K562 (cell line): ENCODE data around the gene RNASE4. TPM values are rescaled to one million over a fixed set of nuclear protein-coding genes. Genes with fewer than 3 reads are reported as not detected.

Experiments
- ATAC-seq: fragments of 200-7000 bp; cut with Tn5 transposase; 3 replicates; pipeline ENCODE4 v1.9.1; 2020; ENCODE audit warnings: moderate library complexity
- BruUV-seq: library from RNA; stranded (reverse); fragments of 400-500 nt; replicated peaks from 2 replicates; lab custom pipeline; 2021; lab: Mats Ljungman, UMichigan
- CTCF ChIA-PET: fragments of 300-600 bp; formaldehyde crosslinking; extraction: SDS; loops from one replicate; lab custom pipeline; 2021; ENCODE audit warnings: low intra/inter-chr PET ratio; lab: Yijun Ruan, JAX
- POLR2A ChIA-PET: fragments of 300-600, 350-650 bp; sonication (Branson Sonifier 250); formaldehyde crosslinking; extraction: SDS; loops from one replicate; lab custom pipeline; 2021; ENCODE audit warnings: antibody characterized with exemption, inconsistent platforms; lab: Yijun Ruan, JAX
- DNase-seq, 4 experiments: peaks; one replicate each; pipeline versions ENCODE4 v3.0.0 to v3.0.0-alpha.2; 2011 to 2018; ENCODE audit warnings: low spot score in 3 of 4, mixed read lengths in 3 of 4; ENCODE audit errors: extremely low read depth in 1 of 4
- FAIRE-seq: peaks from 2 replicates; lab custom pipeline; 2011; peaks lifted over from hg19 to GRCh38; lab: Jason Lieb, UNC
- H2AFZ ChIP-seq: 2 replicates; pipeline ENCODE4 v1.6.0; 2011; ENCODE audit warnings: low read depth, low read length, control low read depth, inconsistent platforms
- H3K27ac ChIP-seq: fragments of 200-600 bp; 3 replicates; pipeline ENCODE4 v1.8.0; 2011; ENCODE audit warnings: low read depth, mild to moderate bottlenecking, control low read depth, inconsistent platforms, low read length, moderate library complexity, mixed read lengths; ENCODE audit errors: extremely low read depth
- H3K27me3 ChIP-seq, 2 experiments: fragments of 300-600 bp in 1 of 2; 2 replicates in 1 of 2; 3 replicates in 1 of 2; pipeline versions ENCODE4 v1.6.0 to v1.8.0; 2011; ENCODE audit warnings: inconsistent platforms in 2 of 2, low read length in 2 of 2, mild to moderate bottlenecking in 1 of 2, mixed read lengths in 1 of 2, moderate library complexity in 1 of 2; ENCODE audit not compliant: control insufficient read depth in 2 of 2, insufficient read depth in 2 of 2
- H3K36me3 ChIP-seq: fragments of 300-600 bp; 3 replicates; pipeline ENCODE4 v1.8.0; 2011; ENCODE audit warnings: mild to moderate bottlenecking, low read length, inconsistent platforms; ENCODE audit not compliant: control insufficient read depth, insufficient read depth
- H3K4me1 ChIP-seq, 2 experiments: fragments of 200-600 bp in 1 of 2; replicated peaks in 1 of 2; 2 replicates in 1 of 2; 3 replicates in 1 of 2; pipeline versions ENCODE4 v1.5.1 to v1.8.0; 2011; ENCODE audit warnings: inconsistent platforms in 2 of 2, low read length in 2 of 2, mild to moderate bottlenecking in 1 of 2, mixed read lengths in 1 of 2, moderate library complexity in 1 of 2; ENCODE audit not compliant: control insufficient read depth in 2 of 2, insufficient read depth in 2 of 2
- H3K4me2 ChIP-seq: 2 replicates; pipeline ENCODE4 v1.6.1; 2011; ENCODE audit warnings: low read length, control low read depth, inconsistent platforms, mixed read lengths; ENCODE audit not compliant: insufficient read depth
- H3K4me3 ChIP-seq: fragments of 200-600 bp; sonication (generic), shearing (Covaris generic); 2 replicates; pipeline ENCODE4 v1.5.1; 2016; ENCODE audit warnings: control low read depth, inconsistent platforms
- H3K79me2 ChIP-seq: fragments of 200-600 bp; 3 replicates; pipeline ENCODE4 v1.8.0; 2011; ENCODE audit warnings: low read length, inconsistent platforms; ENCODE audit not compliant: control insufficient read depth, insufficient read depth
- H3K9ac ChIP-seq, 2 experiments: 2 replicates each; pipeline versions ENCODE4 v1.6.0 to v1.6.1; 2011; ENCODE audit warnings: low read depth in 2 of 2, low read length in 2 of 2, control low read depth in 1 of 2, inconsistent platforms in 1 of 2, mild to moderate bottlenecking in 1 of 2, mixed read lengths in 1 of 2; ENCODE audit not compliant: insufficient read depth in 1 of 2
- H3K9me1 ChIP-seq: one replicate; pipeline ENCODE4 v1.6.0; 2011; ENCODE audit warnings: inconsistent platforms, mild to moderate bottlenecking, low read length, moderate library complexity; ENCODE audit not compliant: control insufficient read depth, insufficient read depth
- H3K9me3 ChIP-seq: replicated peaks from 2 replicates; pipeline ENCODE4 v1.5.1; 2011; ENCODE audit warnings: low read depth, low read length, inconsistent platforms; ENCODE audit not compliant: control insufficient read depth, insufficient read depth
- H4K20me1 ChIP-seq: replicated peaks from 2 replicates; pipeline ENCODE4 v1.6.1; 2011; ENCODE audit warnings: low read length, inconsistent platforms, mixed read lengths; ENCODE audit not compliant: control insufficient read depth, insufficient read depth
- ARID2 ChIP-seq: fragments of 450-650 bp; IDR thresholded peaks from 2 replicates; pipeline ENCODE4 v1.6.1; 2017; ENCODE audit warnings: antibody characterized with exemption, mild to moderate bottlenecking
- ATF4 ChIP-seq: fragments of 450-650 bp; formaldehyde crosslinking; IDR thresholded peaks from 2 replicates; pipeline ENCODE4 v1.4.0; 2022; ENCODE audit warnings: mild to moderate bottlenecking, moderate library complexity
- GABPB2 ChIP-seq: fragments of 250-450 bp; sonication (Bioruptor Pico); conservative IDR thresholded peaks from 2 replicates; pipeline ENCODE4 v1.5.1; 2021; ENCODE audit warnings: mild to moderate bottlenecking
- MCM7 ChIP-seq, 2 experiments: fragments of 450-650 bp; IDR thresholded peaks; 2 replicates each; pipeline ENCODE4 v1.6.1; 2016 to 2018
- MTA2 ChIP-seq: fragments of 450-650 bp; IDR thresholded peaks from 2 replicates; pipeline ENCODE4 v1.6.1; 2016; ENCODE audit warnings: low read depth
- MXI1 ChIP-seq: IDR thresholded peaks from 2 replicates; pipeline ENCODE4 v1.6.1; 2011; ENCODE audit warnings: low read depth, mild to moderate bottlenecking, improper control_type of control experiment, low read length
- NCOA1 ChIP-seq: fragments of 450-650 bp; IDR thresholded peaks from 2 replicates; pipeline ENCODE4 v1.6.1; 2016; ENCODE audit warnings: low read depth
- NELFE ChIP-seq: IDR thresholded peaks from 2 replicates; pipeline ENCODE4 v1.6.1; 2011; ENCODE audit warnings: mild to moderate bottlenecking; ENCODE audit not compliant: insufficient read depth, insufficient read length
- NRF1 ChIP-seq, 2 experiments: fragments of 450-650 bp; IDR thresholded peaks in 1 of 2; conservative IDR thresholded peaks in 1 of 2; 2 replicates each; pipeline ENCODE4 v1.6.1; 2014; ENCODE audit warnings: mild to moderate bottlenecking in 2 of 2
- PML ChIP-seq: IDR thresholded peaks from 2 replicates; pipeline ENCODE4 v1.6.1; 2012; ENCODE audit warnings: low read length, inconsistent platforms
- RB1 ChIP-seq: fragments of 450-650 bp; IDR thresholded peaks from 2 replicates; pipeline ENCODE4 v1.6.1; 2017; ENCODE audit warnings: low read depth, mild to moderate bottlenecking
- RNF219 ChIP-seq: fragments of 250-450 bp; sonication (Bioruptor Pico); IDR thresholded peaks from 2 replicates; pipeline ENCODE4 v1.5.0; 2022; ENCODE audit warnings: mild to moderate bottlenecking
- TCF3 ChIP-seq: sonication (generic); formaldehyde crosslinking; IDR thresholded peaks from 2 replicates; pipeline ENCODE4 v1.4.0; 2020; ENCODE audit warnings: mild to moderate bottlenecking, missing genetic modification reagents
- ZFPM2 ChIP-seq: fragments of 250-450 bp; sonication (Bioruptor Pico); IDR thresholded peaks from 2 replicates; pipeline ENCODE4 v1.5.1; 2022; ENCODE audit warnings: mild to moderate bottlenecking
- ZNF165 ChIP-seq: fragments of 250-450 bp; sonication (Bioruptor Pico); IDR thresholded peaks from 2 replicates; pipeline ENCODE4 v1.4.0; 2020; ENCODE audit warnings: borderline replicate concordance
- ZNF174 ChIP-seq: fragments of 250-450 bp; sonication (Bioruptor Pico); IDR thresholded peaks from 2 replicates; pipeline ENCODE4 v1.4.0; 2020; ENCODE audit warnings: mild to moderate bottlenecking
- ZNF347 ChIP-seq: fragments of 450-650 bp; formaldehyde crosslinking; IDR thresholded peaks from 2 replicates; pipeline ENCODE4 v1.4.0; 2020; ENCODE audit warnings: low read depth, mild to moderate bottlenecking, moderate library complexity
- ZNF384 ChIP-seq: IDR thresholded peaks from 2 replicates; pipeline ENCODE4 v1.6.1; 2012; ENCODE audit warnings: low read depth, low read length, improper control_type of control experiment
- ZNF395 ChIP-seq: fragments of 200-800 bp; sonication (Bioruptor generic); IDR thresholded peaks from 2 replicates; pipeline ENCODE4 v1.6.1; 2017; ENCODE audit warnings: missing genetic modification characterization, missing compliant biosample characterization
- WGBS: fragments of 100-300 bp; shearing (Covaris generic); methylation state at CpG from one replicate; pipeline ENCODE4 v1.1.6; 2016; ENCODE audit warnings: low coverage, mixed read lengths; ENCODE audit not compliant: insufficient coverage; ENCODE audit errors: missing lambda C conversion rate; 5-methylcytosine and 5-hydroxymethylcytosine counted together
- in situ Hi-C: fragments of 300-500 bp; cut with MboI; formaldehyde crosslinking; loops from 4 replicates; pipeline ENCODE4 v1.15.0; 2018; ENCODE audit warnings: inconsistent platforms, mixed read lengths
- intact Hi-C: fragments of 100-400 bp; cut with micrococcal nuclease; formaldehyde crosslinking; loops from 2 replicates; pipeline ENCODE4 v1.14.2; 2022
- polyA plus RNA-seq, 8 experiments: library from polyadenylated mRNA; depleted of rRNA in 4 of 8; stranded (reverse) in 5 of 8; unstranded in 3 of 8; fragments of >200 nt; fragmentation: Nextera tagmentation in 2 of 8; fragmentation: Illumina TruSeq in 1 of 8; extraction: Ambion mirVana in 2 of 8; extraction: Trizol in 1 of 8; gene quantifications; 2 replicates each; pipeline versions ENCODE4 v1.2.1 to v1.2.3, GENCODE V29; 2011 to 2014; ENCODE audit warnings: inconsistent platforms in 1 of 8, missing spikeins in 1 of 8
- total RNA-seq, 7 experiments: library from RNA; depleted of rRNA in 6 of 7; stranded (reverse); fragments of >200 nt in 6 of 7; fragmentation: Illumina TruSeq in 2 of 7; extraction: Trizol in 2 of 7; gene quantifications; 2 replicates each; pipeline versions ENCODE4 v1.2.1 to v1.2.3, GENCODE V29; 2011 to 2021; ENCODE audit warnings: low replicate concordance in 1 of 7

Gene RNASE4
- total and polyA plus RNA-seq, 9 of the 15 experiments (the other 6 are each of a cell fraction or from before 2014, with no cell fraction given), result 0.09 to 0.22 (median 0.13) TPM; not detected in 2

- no peak for TF ChIP-seq ZNF347 (CRISPR knock-in tag)
- no peak for TF ChIP-seq RNF219 (CRISPR knock-in tag)
- TF ChIP-seq RB1, result no peak
- TF ChIP-seq ZFPM2, result no peak
- no peak for TF ChIP-seq MTA2
- TF ChIP-seq, all 486 proteins: peak for 0
Measured at GRCh38 chr14:20726531-20726930, 42.2 kb downstream of the RNASE4 start (continued).

GRCh38 chr14:20730891-20731290 lies 46.5 kb downstream of the RNASE4 start:
- no peaks in the 10 kb centered on the region for H3K9me1 ChIP-seq
- CTCF ChIA-PET, result no interaction called here
- H2AFZ ChIP-seq, result no peak overlapping the region
- H3K4me3 ChIP-seq, result no peak overlapping the region
- no peaks in the 10 kb centered on the region for H3K79me2 ChIP-seq
- H3K9me3 ChIP-seq, result no peaks in the 10 kb centered on the region
- no peaks in the 10 kb centered on the region for H3K36me3 ChIP-seq
- H4K20me1 ChIP-seq, result no peaks in the 10 kb centered on the region
- TF ChIP-seq PML, result no peak
- no peak for TF ChIP-seq MCM7 (IDR thresholded peaks at IDR 0.05)
- TF ChIP-seq ZNF165 (CRISPR knock-in tag), result no peak
- no peak for TF ChIP-seq NELFE
- no peak for TF ChIP-seq ZNF384
- TF ChIP-seq ARID2, result no peak
- TF ChIP-seq NRF1 (conservative IDR thresholded peaks at IDR 0.05 in 1 of 2, IDR thresholded peaks at IDR 0.05 in 1 of 2), result no peak
- no peak for TF ChIP-seq TCF3 (CRISPR knock-in tag)
- TF ChIP-seq ZNF395, result no peak
- no peak for TF ChIP-seq ATF4
- no peak for TF ChIP-seq ZNF174 (CRISPR knock-in tag)
- TF ChIP-seq MXI1, result no peak
- no peak for TF ChIP-seq NCOA1
- no peak for TF ChIP-seq GABPB2
- BruUV-seq, result no TSS peak
- no peak overlapping the region for H3K4me2 ChIP-seq
- no peak for ATAC-seq
- no peak for DNase-seq
- FAIRE-seq, result no peak
- H3K4me1 ChIP-seq, result peaks cover 0 to 3% of the 10 kb centered on the region in 2 experiments; a peak in 2 of 5 replicates
- H3K27ac ChIP-seq, result no peak overlapping the region
- WGBS, result 4% methylated on average over 6 of the region's 6 CpGs
- peaks cover 4 to 8% of the 10 kb centered on the region in 2 experiments; a peak in 4 of 5 replicates for H3K27me3 ChIP-seq
- intact Hi-C loops (no loop called here), in situ Hi-C loops (no loop called here)
- POLR2A ChIA-PET, result no interaction called here
- H3K9ac ChIP-seq, result no peak overlapping the region
